ENCODE results near the gene BAIAP3.
"Not testable (repeated sequence)": the region's sequence is repeated elsewhere in the genome, so short reads cannot be mapped to it uniquely, and the experiment has no call there.

The BAIAP3 gene

GRCh38 chr16:1319041-1319440, 14.4 kb upstream of the BAIAP3 start:
- no peak for DNase-seq

DNA sequence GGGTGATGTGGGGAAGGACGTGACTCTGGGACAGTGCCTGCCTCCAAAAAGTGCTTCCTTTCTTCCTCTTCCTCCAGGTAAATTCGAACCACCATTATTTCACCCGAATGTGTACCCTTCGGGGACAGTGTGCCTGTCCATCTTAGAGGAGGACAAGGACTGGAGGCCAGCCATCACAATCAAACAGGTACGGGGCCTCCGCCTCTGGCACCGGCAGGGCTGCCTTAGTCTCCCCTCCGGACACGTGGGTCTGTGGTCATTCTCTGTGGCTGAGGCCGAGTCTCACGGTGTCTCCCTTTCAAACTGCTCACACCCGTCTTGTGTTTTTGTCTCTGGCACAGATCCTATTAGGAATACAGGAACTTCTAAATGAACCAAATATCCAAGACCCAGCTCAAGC, 13.3 kb upstream of the BAIAP3 start:
- DNase-seq = no peak

DNA sequence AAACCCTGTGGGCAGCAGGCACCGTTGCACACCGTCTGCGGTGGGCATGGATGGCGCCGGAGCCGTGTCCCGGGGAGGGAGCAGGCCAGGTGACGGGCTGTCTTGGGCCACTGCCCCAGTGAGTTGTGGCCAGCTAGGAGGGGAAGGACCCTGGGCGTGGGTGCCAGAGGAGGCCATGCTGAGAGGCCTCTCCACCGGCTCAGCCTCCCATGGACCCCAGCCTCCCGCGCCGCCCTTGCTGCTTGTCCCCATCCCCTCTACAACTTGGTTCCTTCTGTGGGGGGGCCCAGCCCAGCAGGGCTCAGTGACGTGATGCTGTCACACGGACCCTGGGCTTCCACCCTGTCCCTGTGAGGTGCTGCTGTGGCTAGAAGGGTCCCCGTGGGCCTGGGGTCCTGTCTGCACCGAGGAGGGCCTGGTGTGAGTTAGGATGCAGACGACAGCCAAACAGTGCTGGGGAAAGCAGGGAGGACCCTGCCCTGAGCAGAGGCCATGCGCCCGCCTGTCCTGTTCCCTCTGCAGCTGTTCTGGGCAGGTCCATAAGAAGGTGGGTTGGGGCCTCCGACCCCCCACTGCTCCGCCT, 12.7 kb upstream of the BAIAP3 start:
- DNase-seq = no peak

GRCh38 chr16:1322407-1322806, 11.0 kb upstream of the BAIAP3 start:
- no peak for DNase-seq

DNA sequence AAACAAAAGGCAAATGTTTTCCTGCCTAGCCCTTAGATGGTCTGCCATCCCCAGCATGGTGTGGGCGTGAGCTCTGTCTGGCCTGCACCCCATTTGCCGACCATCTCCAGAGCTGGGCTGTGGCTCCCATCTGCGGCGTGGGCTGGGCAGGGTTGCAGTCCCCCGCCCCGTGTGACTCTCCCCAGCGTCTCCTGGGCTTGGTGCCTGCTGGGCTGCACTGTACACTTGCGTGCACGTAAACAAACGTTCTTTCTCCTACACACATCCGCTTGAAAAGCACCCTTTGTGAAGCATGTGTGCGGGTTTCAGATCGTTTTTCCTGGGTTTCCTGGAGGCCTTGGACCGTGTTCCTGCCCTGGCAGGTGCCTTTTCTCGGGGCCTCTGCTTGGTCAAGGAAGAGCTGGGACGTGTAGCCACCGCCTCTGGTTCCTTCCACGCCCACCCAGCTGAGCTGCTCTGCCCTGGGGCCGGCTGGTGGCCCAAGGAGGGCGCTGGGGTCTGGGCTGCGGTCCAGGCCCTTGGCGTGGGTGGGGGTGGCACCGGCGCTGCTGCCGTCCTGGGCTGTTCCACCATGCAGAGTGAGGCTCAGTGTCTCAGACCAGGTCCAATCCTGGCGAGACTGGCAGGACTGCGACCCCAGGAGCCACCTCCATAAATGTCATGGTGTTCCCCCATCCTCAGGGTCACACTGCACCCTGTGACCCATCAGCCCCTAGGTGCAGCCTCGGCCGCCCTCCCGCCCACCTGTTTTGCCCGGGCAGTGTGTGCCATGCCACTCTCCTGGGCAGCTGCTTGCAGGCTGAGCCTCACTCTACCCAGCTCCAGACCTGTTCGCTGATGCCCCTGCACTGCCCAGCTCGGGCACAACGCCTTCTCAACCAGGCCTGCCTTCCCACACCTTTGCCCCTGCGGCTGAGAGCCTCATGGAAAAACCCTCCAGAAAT, 9.9 kb upstream of the BAIAP3 start:
- DNase-seq = no peak

DNA sequence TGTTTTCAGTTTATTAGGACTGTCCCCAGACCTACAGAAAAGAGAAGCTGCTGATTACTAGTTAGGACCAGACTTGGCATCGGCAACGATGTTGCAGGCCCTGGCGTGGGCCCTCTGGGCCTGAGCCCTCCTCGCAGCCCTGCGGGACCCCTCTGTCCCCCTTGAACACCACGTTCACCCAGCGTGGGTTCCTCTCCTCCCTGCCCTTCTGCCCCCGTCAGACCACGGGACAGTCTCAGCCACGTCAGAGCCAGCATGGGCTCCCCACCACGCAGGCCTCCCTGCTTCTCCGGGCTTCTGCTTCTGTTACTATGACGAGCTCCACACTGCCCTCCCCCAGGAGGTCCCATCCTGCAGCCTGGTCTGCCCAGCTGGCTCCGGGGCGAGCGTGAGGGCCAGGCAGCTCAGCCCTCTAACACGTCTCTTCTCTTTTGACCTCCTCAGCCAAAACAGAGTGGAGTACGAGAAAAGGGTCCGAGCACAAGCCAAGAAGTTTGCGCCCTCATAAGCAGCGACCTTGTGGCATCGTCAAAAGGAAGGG, 9.1 kb upstream of the BAIAP3 start:
- no peak for DNase-seq

DNA sequence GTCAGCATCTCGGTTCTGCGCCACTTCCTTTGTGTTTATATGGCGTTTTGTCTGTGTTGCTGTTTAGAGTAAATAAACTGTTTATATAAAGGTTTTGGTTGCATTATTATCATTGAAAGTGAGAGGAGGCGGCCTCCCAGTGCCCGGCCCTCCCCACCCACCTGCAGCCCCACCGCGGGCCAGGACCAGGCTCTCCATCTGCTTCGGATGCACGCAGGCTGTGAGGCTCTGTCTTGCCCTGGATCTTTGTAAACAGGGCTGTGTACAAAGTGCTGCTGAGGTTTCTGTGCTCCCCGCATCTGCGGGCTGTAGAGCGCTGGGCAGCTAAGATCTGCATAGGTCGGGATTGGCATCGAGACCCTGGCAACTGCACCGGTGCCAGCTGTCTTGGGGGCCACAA, 8.2 kb upstream of the BAIAP3 start:
- no peak for DNase-seq

- no peak for DNase-seq
Measured at GRCh38 chr16:1325673-1326371, 7.6 kb upstream of the BAIAP3 start.

GRCh38 chr16:1326391-1326790, 7.1 kb upstream of the BAIAP3 start:
- no peak for DNase-seq

DNA sequence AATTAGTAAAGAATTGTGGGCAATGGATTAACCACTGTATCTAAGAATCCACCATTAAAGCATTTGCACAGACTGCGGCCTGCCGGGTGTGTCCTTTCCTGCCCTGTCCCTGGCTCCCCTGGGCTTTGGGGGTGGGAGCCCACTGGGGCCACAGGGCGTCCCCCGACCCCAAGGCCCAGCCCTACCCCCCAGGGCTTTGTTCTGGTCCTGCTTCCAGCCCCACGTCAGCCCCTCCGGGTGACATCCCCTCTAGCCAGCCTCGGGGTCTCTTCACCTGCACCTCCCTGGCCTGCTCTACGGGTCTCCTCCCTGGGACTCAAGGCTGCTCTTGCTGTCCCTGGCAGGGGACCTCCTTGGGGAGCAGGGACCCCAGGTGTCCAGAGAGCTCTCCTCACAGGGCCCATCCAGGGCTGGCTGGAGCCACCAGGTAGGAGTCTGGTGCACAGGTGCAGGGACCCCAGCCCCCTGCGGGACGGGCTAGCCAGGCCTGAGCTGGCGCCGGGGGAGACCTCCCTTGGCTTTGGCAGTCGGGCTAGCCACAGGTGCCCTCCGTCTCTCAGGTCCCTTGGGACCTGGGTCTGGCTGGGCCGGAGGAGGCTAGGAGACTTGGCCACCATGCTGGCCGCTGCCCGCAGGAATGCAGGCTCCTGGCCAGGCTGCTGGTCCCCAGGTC, 6.4 kb upstream of the BAIAP3 start:
- no peak for DNase-seq

DNA sequence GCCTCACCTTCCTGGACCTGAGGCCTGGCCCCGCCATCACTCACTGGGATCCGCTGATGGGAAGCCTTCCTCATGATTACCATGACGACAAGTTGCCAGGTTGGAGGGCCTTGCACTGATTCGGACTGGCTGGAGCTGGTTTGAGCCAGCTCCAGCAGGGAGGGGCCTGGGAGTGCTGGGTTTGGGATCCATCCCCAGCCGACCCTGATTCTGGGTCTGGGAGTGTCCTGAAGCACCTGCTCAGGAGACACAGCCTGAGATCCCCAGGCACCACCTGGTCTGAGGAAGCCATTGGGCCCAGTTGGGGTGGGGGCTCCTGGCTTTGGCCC, 5.9 kb upstream of the BAIAP3 start:
- DNase-seq = no peak

GRCh38 chr16:1328136-1328535, 5.3 kb upstream of the BAIAP3 start:
- not testable (repeated sequence) for DNase-seq

DNA sequence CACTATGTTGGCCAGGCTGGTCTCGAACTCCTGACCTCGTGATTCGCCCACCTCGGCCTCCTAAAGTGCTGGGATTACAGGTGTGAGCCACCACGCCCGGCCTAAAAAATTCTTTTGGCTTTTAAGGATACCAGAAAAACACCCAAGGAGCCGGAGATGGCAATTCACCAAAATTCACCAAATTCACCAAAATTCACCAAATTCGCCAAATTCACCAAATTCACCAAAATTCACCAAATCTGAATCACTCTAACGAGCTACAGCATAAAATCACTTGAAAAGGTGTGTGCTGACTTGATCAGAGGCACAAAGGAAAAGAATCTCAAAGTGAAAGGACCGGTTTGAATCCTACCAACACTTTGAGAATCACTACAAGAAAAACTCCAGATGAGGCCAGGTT, 4.5 kb upstream of the BAIAP3 start:
- not testable (repeated sequence) for DNase-seq

DNA sequence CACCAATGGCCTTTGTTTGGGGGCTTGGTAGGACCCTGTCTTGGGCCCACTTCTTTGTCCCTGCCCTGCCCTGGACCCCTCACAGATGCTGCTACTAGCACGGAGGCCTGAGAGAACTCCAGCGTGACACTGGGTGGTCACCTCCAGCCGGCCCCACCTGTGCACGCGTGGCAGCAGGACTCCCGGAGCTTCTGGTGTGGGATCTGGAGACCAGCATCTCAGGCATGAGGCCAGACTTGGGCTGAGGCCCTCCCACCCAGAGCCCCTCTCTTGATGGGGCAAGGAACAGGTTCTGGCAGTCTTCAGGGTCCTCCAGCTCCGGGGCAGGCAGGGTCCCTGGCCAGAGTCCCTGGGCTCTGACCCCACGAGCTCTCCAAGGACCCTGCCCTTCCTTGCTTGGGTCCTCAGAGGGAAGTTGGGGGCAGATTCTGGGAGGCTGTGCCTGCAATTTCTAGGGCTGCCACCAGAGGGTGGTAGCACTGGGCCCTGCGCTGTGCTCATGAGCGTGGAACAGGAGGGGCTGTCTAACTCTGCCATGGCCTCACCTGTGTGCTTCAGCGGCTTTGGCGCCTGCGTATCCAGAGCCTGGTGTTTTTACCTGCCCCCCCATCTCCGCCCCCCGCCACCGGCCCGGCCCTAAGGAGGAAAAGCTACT, 3.1 kb upstream of the BAIAP3 start:
- DNase-seq = no peak

- no peak for DNase-seq
Measured at GRCh38 chr16:1330931-1331711, 2.3 kb upstream of the BAIAP3 start.

- peak; percentile 19 for DNase-seq
Measured at GRCh38 chr16:1331712-1332617, 1.5 kb upstream of the BAIAP3 start.

DNA sequence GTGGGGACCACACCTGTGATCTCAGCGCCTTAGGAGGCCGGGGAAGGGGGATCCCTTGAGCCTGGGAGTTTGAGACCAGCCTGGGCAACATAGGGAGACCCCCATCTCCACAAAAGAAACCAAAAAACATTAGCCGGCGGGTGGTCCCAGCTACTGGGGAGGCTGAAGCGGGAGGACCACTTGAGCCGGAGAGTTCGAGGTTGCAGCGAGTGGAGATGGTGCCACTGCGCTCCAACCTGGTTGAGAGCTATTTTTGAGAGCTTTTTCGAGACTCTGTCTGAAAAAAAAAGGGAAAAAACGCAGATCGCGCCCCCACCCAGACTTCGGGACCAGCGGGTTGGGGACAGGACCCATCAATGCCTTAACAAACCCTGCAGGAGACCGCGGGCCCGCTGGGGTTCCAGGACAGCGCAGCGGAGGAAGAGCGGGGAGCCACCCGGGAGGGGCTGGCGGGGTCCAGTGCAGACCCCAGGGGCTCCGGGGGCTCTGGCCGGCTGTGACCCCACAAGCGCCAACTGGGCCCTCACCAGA, 762 bp upstream of the BAIAP3 start:
- DNase-seq = no peak

DNA sequence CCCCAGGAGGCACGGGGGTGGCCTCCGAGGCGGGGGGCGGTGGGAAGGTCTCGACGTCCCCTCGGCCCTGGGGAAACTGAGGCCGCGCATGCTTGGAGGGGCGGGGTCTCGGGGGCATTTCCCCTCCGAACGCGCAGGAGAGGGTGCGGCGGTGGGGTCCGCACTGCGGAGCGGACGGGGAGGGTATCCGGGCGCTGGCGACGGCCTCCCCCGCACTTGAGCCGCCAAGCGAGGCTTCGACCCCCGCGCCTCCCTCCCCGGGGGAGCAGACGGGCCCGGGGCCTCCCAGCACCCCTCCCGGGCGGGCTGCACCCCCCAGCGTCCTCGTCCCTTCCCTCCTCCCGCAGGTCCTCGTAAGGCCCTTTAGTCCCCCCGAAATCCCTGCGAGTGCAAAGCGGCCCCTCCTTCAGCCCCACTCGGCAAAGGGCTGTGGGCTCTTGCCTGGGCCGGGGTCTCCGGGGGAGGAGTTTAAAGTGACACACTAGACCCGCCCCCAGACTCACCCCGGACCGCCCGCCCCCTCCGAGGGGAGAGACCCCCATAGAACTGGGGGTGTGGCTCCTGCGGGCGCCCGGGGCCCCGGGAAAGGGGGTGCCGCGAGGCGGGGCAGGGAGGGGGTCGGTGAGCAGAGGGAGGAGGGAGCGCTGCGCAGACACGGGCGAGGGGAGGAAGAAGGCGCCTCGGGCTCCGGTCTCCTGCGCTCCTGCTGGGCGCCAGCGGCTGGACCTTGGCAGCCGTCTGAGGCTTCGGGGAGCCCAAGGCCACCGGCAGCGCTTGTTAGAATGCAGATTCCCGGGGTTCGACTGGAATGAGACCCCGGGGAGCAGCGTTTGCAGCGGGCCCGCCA, 632 bp downstream of the BAIAP3 start:
- no peak for DNase-seq

DNA sequence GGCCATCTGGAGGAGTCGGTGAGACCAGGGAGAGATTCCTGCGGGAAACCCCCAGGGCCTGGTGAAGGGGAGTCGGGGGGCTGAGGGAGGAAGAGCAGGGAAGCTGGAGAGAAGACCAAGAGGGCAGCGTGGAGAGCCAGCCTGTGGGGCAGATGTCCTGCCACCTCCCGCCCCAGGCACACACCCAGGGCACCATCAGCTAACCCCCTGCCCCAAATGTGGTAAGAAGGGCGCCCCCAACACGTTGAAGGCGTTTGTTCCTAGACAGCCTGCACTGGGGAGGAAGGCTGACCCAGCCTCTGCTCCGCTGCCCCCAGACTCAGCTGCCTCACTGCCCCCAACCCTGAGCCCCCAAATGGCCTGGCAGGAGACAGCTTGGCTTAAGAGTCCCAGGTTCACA, 1.3 kb downstream of the BAIAP3 start:
- DNase-seq = no peak
